Epithelial cell of esophagus (primary cell): Measurements from ENCODE around the gene ABHD8.

Experiments used
- DNase-seq: peaks from one replicate; pipeline ENCODE4 v3.0.0; 2010; ENCODE audit warnings: low read depth
- H3K4me3 ChIP-seq: 2 replicates; pipeline ENCODE4 v1.5.1; 2011; ENCODE audit warnings: mild to moderate bottlenecking, low read length, control low read depth
- TF ChIP-seq, protein P1 (sequence below): IDR thresholded peaks from 2 replicates; pipeline ENCODE4 v1.5.1; 2011; ENCODE audit warnings: low read depth, mild to moderate bottlenecking, low read length, control low read depth, inconsistent platforms; ENCODE audit not compliant: insufficient read depth; ENCODE audit errors: missing control alignments

ABHD8 gene

DNA sequence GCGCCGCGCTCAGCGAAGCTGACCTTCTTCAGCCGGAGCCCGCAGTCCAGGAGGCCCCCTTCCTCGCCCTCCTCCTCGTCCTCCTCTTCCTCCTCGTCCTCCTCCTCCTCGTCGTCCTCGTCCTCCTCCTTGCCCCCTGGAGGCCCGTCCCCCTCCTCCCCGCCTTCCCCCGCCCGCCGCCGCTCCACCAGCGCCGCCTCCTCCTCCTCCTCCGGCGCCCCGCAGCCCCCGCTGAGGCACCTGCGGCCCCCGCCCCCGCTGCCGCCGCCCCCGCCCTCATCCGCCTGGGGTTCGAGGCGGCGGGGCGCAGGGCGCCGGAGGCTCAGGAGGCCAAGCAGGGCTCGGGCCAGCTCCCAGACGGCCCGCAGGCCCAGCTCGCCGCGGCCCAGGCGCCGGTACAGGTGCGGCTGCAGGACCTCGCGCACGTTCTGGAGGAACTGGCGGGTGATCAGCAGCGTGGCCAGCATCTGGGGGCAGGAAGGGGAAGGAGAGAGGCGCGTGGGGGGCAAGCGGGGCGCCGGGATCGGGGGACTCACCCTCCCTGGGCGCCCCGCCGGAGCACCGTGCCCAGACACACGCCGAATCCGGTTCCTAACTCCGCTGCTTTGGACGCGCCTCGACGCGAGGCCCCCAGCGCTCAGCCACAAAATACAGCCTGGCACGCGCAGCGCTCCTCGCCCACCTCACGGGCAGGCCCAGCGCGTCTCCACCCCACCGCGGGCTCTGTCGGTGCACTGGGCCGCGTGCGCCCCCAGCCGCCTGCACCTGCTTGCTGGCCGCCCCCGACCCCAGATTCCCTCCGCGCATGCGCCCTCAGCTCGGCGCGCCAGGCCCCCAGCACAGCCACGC, 25.5 kb upstream of the ABHD8 start:
- TF ChIP-seq, protein P1, sequence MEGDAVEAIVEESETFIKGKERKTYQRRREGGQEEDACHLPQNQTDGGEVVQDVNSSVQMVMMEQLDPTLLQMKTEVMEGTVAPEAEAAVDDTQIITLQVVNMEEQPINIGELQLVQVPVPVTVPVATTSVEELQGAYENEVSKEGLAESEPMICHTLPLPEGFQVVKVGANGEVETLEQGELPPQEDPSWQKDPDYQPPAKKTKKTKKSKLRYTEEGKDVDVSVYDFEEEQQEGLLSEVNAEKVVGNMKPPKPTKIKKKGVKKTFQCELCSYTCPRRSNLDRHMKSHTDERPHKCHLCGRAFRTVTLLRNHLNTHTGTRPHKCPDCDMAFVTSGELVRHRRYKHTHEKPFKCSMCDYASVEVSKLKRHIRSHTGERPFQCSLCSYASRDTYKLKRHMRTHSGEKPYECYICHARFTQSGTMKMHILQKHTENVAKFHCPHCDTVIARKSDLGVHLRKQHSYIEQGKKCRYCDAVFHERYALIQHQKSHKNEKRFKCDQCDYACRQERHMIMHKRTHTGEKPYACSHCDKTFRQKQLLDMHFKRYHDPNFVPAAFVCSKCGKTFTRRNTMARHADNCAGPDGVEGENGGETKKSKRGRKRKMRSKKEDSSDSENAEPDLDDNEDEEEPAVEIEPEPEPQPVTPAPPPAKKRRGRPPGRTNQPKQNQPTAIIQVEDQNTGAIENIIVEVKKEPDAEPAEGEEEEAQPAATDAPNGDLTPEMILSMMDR: no peak
- peak overlapping the region; percentile 39 for H3K4me3 ChIP-seq
- DNase-seq: no peak

DNA sequence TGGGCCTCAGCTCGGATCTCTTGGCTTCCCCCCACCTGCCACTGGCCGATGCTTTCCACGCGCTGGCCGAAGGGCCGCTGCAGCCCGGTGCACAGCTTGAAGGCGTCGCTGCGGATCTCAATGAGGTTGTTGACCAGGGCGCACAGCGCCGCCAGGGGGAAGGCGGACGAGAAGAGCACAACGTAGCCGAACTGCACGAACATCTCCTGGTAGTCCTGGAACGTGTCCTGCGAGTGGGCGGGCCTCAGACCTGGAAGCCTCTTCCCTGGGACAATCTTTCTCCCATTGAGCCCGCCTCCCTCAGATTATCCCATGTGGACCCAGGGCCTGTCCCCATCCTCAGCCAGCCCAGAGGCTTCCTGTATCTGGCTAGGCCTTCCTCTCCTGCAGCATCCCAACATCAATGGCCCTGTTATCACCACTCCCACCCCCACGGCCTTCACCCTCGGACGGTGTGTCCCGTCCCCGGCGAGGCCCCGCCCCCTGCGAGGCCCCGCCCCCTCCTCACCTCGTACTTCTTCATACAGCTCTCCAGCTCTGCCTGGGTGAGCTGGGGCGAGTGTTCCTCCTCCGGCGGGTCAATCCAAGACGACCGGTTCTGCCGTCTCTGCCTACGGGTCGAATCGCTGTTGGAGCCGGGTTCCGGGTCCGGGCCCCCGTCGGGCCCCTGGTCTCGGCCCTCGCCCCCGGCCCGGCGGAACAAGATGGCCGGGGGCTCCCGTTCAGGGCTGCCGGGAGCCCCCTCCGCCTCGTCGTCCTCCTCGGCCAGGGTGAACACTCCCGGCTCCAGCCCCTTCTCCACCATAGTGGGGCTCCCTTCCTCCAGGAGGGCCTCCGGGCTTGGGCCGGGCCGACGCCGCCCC, 24.7 kb upstream of the ABHD8 start:
- DNase-seq: peak; percentile 91
- H3K4me3 ChIP-seq: peak overlapping the region; percentile 39
- TF ChIP-seq, protein P1: peak; percentile 71

DNA sequence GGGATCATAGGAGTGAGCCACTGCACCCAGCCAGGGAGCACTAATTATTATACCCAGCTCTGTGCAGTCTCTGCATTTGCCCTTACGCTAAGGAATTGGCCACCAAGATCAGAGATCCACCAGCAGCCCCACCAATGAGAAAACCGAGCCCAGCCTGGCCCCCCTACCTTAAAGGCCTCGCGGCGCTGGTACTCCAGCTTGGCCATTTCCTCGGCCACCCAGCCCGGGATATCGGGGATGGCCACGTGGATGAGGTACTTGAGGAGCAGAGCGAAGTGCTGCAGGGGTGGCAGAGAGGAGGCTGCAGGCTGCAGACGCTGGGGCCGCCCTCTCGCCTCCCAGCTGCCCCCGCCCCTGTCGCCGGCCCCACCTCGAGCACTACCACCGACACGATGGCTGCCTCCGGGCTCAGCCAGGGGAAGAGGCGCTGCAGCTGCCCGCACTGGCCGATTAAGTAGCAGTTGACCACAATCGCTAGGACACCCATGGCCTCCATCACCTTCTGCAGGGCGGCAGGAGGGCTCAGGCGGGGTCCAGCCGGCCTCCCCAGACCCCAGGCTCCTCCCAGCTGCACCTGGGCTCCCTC, 23.9 kb upstream of the ABHD8 start:
- no peak for DNase-seq
- H3K4me3 ChIP-seq: no peak overlapping the region
- TF ChIP-seq, protein P1: no peak

DNA sequence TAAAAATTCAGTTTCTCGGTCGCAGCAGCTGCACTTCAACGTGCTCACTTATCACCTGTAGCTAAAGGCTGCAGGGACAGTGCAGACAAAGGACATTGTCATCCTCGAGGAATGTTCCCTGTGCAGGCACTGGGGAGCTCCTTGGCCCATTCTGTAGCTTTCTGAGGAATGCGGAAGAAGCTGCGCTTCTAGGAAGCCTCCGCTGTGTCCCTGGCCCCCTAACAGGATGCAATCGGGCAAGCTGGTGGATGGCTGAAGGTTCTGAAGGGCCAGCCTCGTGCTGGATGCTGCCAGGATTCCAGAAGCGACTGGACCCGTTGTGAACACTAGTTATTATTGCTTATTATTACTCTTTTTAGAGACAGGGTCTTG, 23.4 kb upstream of the ABHD8 start:
- peak; percentile 67 for DNase-seq
- no peak overlapping the region for H3K4me3 ChIP-seq
- TF ChIP-seq, protein P1: no peak

DNA sequence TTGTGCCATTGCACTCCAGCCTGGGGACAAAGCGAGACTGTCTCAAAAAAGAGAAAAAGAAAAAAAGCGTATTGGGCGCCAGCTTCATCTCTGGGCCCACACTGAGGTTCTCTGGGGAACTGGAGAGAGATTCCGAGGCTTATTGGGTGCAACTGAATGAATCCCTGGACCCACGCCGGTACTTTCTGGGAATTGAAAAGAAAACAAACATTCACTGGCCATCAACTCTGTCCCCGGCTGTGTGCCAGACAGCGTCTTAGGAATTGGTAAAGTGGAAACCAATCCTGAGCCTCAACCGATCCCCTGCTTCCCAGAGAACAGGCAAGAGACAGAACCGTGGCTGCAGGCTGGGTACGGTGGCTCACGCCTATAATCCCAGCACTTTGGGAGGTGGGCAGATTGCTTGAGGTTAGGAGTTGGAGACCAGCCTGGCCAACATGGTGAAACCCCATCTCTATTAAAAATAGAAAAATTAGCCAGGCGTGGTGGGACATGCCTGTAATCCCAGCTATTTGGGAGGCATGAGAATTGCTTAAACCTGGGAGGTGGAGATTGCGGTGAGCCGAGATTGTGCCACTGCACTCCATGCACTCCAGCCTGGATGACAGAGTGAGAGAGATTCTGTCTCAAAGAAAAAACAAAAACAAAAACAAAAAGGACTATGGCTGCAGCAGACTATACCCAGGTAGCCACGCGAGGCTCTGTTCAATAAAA, 22.8 kb upstream of the ABHD8 start:
- no peak overlapping the region for H3K4me3 ChIP-seq
- TF ChIP-seq, protein P1: no peak
- DNase-seq: peak; percentile 54

DNA sequence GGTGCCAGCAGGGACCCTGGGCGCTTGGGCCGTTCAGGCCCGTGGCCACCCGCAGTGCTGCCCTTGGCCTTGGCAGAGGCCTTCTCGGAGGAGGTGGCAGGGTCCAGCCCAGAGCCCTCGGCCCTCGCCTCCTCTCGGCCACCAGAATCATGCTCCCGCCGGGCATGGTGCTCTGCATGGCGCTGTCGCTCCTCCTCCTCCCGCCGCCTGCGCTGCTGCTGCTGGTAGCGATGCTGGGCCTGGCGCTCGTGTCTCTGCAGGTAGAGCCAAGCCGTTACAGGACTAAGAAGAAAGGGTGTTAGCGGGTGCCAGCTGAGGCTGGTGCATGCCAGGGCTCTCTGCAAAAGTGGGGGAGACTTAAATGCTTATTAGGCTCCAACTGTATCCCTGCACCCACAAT, 21.9 kb upstream of the ABHD8 start:
- DNase-seq: no peak
- no peak overlapping the region for H3K4me3 ChIP-seq
- TF ChIP-seq, protein P1: no peak
